C4-2B (cell line): ENCODE results near the gene SCG5.

Experiments used
- H3K27ac ChIP-seq: fragments of 450-650 bp; 2 replicates; pipeline ENCODE4 v1.5.1; 2017
- ZFX ChIP-seq: fragments of 450-650 bp; IDR thresholded peaks from 2 replicates; pipeline ENCODE4 v1.6.1; 2017
- TF ChIP-seq, protein P1 (sequence below): fragments of 450-650 bp; conservative IDR thresholded peaks from 2 replicates; pipeline ENCODE4 v1.5.1; 2017; ENCODE audit warnings: mild to moderate bottlenecking

SCG5 gene

GRCh38 chr15:32642667-32643435 lies 1.3 kb downstream of the SCG5 start:
- no peak overlapping the region for H3K27ac ChIP-seq

DNA sequence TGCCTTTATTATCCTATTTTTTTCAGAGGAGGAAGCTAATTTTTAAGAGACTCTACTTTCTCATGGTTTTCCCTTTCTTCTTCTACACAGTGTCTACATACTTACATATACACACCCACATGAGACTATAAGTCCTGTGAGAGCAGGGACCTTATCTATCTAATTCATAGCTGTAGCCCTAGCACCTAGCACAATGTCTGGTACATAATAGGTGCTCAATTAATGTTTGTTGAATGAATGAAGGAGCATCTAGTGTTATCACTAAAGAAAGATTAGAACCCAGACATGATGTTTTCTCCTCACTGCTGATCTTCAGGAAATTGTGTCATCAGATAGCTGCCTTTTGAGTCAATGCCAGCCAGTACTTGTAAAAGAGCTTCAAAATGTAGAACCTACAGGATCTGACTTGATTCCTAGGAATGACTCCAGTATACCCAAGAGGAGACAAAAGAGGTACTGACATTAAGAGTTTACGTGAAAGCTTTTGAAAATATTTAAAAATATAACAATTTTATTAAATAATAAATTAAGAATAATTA lies 2.5 kb downstream of the SCG5 start:
- TF ChIP-seq ZFX: no peak
- TF ChIP-seq, protein P1, sequence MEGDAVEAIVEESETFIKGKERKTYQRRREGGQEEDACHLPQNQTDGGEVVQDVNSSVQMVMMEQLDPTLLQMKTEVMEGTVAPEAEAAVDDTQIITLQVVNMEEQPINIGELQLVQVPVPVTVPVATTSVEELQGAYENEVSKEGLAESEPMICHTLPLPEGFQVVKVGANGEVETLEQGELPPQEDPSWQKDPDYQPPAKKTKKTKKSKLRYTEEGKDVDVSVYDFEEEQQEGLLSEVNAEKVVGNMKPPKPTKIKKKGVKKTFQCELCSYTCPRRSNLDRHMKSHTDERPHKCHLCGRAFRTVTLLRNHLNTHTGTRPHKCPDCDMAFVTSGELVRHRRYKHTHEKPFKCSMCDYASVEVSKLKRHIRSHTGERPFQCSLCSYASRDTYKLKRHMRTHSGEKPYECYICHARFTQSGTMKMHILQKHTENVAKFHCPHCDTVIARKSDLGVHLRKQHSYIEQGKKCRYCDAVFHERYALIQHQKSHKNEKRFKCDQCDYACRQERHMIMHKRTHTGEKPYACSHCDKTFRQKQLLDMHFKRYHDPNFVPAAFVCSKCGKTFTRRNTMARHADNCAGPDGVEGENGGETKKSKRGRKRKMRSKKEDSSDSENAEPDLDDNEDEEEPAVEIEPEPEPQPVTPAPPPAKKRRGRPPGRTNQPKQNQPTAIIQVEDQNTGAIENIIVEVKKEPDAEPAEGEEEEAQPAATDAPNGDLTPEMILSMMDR: no peak
- no peak overlapping the region for H3K27ac ChIP-seq

More at GRCh38 chr15:32642667-32643435, 1.3 kb downstream of the SCG5 start:
- TF ChIP-seq, protein P1: no peak
- no peak for TF ChIP-seq ZFX

DNA sequence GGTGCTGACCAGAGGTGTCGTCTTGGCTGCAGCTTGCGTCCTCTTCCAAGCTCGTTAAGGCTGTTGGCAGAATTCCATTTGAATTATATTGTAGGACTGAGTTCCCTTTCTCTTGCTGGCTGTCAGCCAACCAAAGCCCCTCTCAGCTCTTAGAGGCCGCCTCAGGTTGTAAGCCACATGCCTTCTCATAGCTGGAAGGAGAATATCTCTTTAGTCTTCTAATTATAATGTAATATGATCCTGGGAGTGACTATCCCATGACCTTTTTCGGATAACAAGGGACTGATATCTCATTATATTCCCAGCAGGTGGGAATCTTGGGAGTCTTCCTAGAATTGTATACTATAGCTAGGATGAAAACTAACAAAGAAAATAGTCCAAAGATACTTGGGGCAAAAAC lies 4.8 kb downstream of the SCG5 start:
- H3K27ac ChIP-seq: no peak overlapping the region
- TF ChIP-seq ZFX: no peak
- TF ChIP-seq, protein P1: no peak

- no peak for TF ChIP-seq ZFX
- TF ChIP-seq, protein P1: peak; percentile 70
- no peak overlapping the region for H3K27ac ChIP-seq
These were observed 7.8 kb downstream of the SCG5 start for GRCh38 chr15:32649342-32649741.

- no peak overlapping the region for H3K27ac ChIP-seq
- TF ChIP-seq, protein P1: peak; percentile 90
- TF ChIP-seq ZFX: no peak
These were observed 9.8 kb downstream of the SCG5 start for GRCh38 chr15:32651229-32651837.

- TF ChIP-seq, protein P1: no peak
- no peak for TF ChIP-seq ZFX
- no peak overlapping the region for H3K27ac ChIP-seq
These were observed 10.7 kb downstream of the SCG5 start for GRCh38 chr15:32652178-32652577.

DNA sequence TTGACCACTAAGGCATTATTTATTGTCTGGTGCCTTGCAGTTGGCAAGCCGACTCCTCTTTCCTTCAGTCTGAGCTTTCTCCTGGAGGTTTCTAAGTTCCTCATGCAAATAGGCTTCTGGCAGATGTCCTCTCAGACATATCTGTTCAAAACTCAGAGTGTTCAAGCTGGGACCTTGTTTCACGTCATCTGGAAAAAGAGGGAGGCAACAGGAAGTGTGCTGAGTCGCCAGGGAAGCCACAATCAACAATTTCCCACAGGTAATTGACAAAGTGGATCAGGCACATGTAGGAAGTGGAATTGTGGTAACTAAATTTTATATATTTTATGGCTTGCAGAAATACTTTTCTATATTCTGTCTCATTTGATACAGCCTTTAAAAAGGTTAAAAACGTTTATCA lies 14.6 kb downstream of the SCG5 start:
- peak overlapping the region; percentile 64; the same call in 1 of the 2 replicates for H3K27ac ChIP-seq
- TF ChIP-seq ZFX: no peak
